Mesenchymal stem cell (in vitro differentiated cells and primary cell): ENCODE measurements around the gene ESX1.
"Not testable (repeated sequence)": the region's sequence is repeated elsewhere in the genome, so short reads cannot be mapped to it uniquely, and the experiment has no call there.

Source experiments
- DNase-seq: peaks from one replicate; pipeline ENCODE4 v3.0.0-alpha.2; 2013
- H2AFZ ChIP-seq: one replicate; pipeline ENCODE4 v1.6.1; 2013; ENCODE audit warnings: low read depth, mild to moderate bottlenecking, control low read depth, inconsistent platforms, low read length, moderate library complexity
- H2AK5ac ChIP-seq: 2 replicates; pipeline ENCODE4 v1.6.1; 2013; ENCODE audit warnings: low read length, moderate library complexity, mild to moderate bottlenecking, inconsistent platforms; ENCODE audit not compliant: severe bottlenecking
- H2BK120ac ChIP-seq: one replicate; pipeline ENCODE4 v1.6.1; 2013; ENCODE audit warnings: low read depth, mild to moderate bottlenecking, inconsistent platforms, low read length, moderate library complexity
- H2BK12ac ChIP-seq, 2 experiments: one replicate each; pipeline ENCODE4 v1.6.1; 2013; ENCODE audit warnings: inconsistent platforms in 2 of 2, low read length in 2 of 2, mild to moderate bottlenecking in 2 of 2, moderate library complexity in 2 of 2, control low read depth in 1 of 2
- H2BK15ac ChIP-seq: one replicate; pipeline ENCODE4 v1.6.1; 2013; ENCODE audit warnings: mild to moderate bottlenecking, low read depth, inconsistent platforms; ENCODE audit not compliant: poor library complexity, severe bottlenecking
- H2BK5ac ChIP-seq: 2 replicates; pipeline ENCODE4 v1.6.1; 2013; ENCODE audit warnings: low read depth, mild to moderate bottlenecking, low read length, control low read depth, inconsistent platforms; ENCODE audit not compliant: poor library complexity, severe bottlenecking
- H3K14ac ChIP-seq, 2 experiments: one replicate each; pipeline ENCODE4 v1.6.1; 2013; ENCODE audit warnings: inconsistent platforms in 2 of 2, low read length in 2 of 2, control low read depth in 1 of 2, mild to moderate bottlenecking in 1 of 2, moderate library complexity in 1 of 2
- H3K18ac ChIP-seq, 2 experiments: one replicate each; pipeline ENCODE4 v1.6.1; 2013; ENCODE audit warnings: inconsistent platforms in 2 of 2, low read length in 2 of 2, control low read depth in 1 of 2, low read depth in 1 of 2, mild to moderate bottlenecking in 1 of 2
- H3K23ac ChIP-seq, 2 experiments: one replicate each; pipeline ENCODE4 v1.6.1; 2013; ENCODE audit warnings: inconsistent platforms in 2 of 2, low read length in 2 of 2, mild to moderate bottlenecking in 2 of 2, moderate library complexity in 2 of 2, control low read depth in 1 of 2
- H3K27ac ChIP-seq: 2 replicates; pipeline ENCODE4 v1.5.1; 2013; ENCODE audit warnings: mild to moderate bottlenecking, moderate library complexity, low read length, control low read depth, inconsistent platforms; ENCODE audit not compliant: poor library complexity, severe bottlenecking
- H3K27me3 ChIP-seq, 2 experiments: 2 replicates each; pipeline versions ENCODE4 v1.6.1 to v1.7.0; 2013; ENCODE audit warnings: low read length in 2 of 2, mild to moderate bottlenecking in 2 of 2, moderate library complexity in 2 of 2, control low read depth in 1 of 2, inconsistent platforms in 1 of 2; ENCODE audit not compliant: control insufficient read depth in 1 of 2, insufficient read depth in 1 of 2
- H3K36me3 ChIP-seq, 2 experiments: 2 replicates each; pipeline versions ENCODE4 v1.6.1 to v1.7.0; 2013; ENCODE audit warnings: low read length in 2 of 2, control low read depth in 1 of 2, inconsistent platforms in 1 of 2, low read depth in 1 of 2, mild to moderate bottlenecking in 1 of 2; ENCODE audit not compliant: insufficient read depth in 2 of 2, control insufficient read depth in 1 of 2
- H3K4ac ChIP-seq, 2 experiments: one replicate each; pipeline ENCODE4 v1.6.1; 2013; ENCODE audit warnings: inconsistent platforms in 2 of 2, low read length in 2 of 2, mild to moderate bottlenecking in 2 of 2, moderate library complexity in 2 of 2, control low read depth in 1 of 2, low read depth in 1 of 2
- H3K4me1 ChIP-seq: 2 replicates; pipeline ENCODE4 v1.6.1; 2013; ENCODE audit warnings: low read depth, low read length, control low read depth; ENCODE audit not compliant: control insufficient read depth, insufficient read depth
- H3K4me2 ChIP-seq: 2 replicates; pipeline ENCODE4 v1.6.1; 2013; ENCODE audit warnings: low read length, mild to moderate bottlenecking, inconsistent platforms; ENCODE audit not compliant: poor library complexity, severe bottlenecking
- H3K4me3 ChIP-seq, 2 experiments: 2 replicates each; pipeline versions ENCODE4 v1.5.1 to v1.7.0; 2013; ENCODE audit warnings: low read length in 2 of 2, mild to moderate bottlenecking in 2 of 2, control low read depth in 1 of 2, low read depth in 1 of 2; ENCODE audit not compliant: insufficient read depth in 1 of 2
- H3K79me1 ChIP-seq: replicated peaks from 2 replicates; pipeline ENCODE4 v1.6.1; 2013; ENCODE audit warnings: mild to moderate bottlenecking, control low read depth, low read length, inconsistent platforms; ENCODE audit not compliant: poor library complexity, severe bottlenecking
- H3K9ac ChIP-seq: 2 replicates; pipeline ENCODE4 v1.7.0; 2013; ENCODE audit warnings: mild to moderate bottlenecking, low read length, moderate library complexity
- H3K9me3 ChIP-seq: 2 replicates; pipeline ENCODE4 v1.7.0; 2013; ENCODE audit warnings: mild to moderate bottlenecking, low read length; ENCODE audit not compliant: control insufficient read depth
- H4K8ac ChIP-seq: one replicate; pipeline ENCODE4 v1.6.1; 2013; ENCODE audit warnings: inconsistent platforms, mild to moderate bottlenecking, low read length, moderate library complexity
- H4K91ac ChIP-seq: one replicate; pipeline ENCODE4 v1.6.1; 2013; ENCODE audit warnings: mild to moderate bottlenecking, low read length, inconsistent platforms
- WGBS: methylation state at CpG from one replicate; pipeline ENCODE4 v1.1.7; 2013; ENCODE audit warnings: mixed read lengths; 5-methylcytosine and 5-hydroxymethylcytosine counted together

The ESX1 gene

GRCh38 chrX:104253567-104254441 is 929 bp downstream of the ESX1 start:
- Histone ChIP-seq H2BK5ac (no peak overlapping the region), H3K4me1 (peaks cover 13% of the 10 kb centered on the region), H2AK5ac (no peak overlapping the region), H3K9ac (no peak overlapping the region), H2BK15ac (no peak overlapping the region), H3K4ac (no peak overlapping the region), H3K4me3 (peak overlapping the region; percentile 32 to 56), H3K23ac (no peak overlapping the region), H2BK12ac (no peak overlapping the region), H3K27ac (no peak overlapping the region), H3K9me3 (peaks cover 5% of the 10 kb centered on the region), H3K79me1 (no peaks in the 10 kb centered on the region), H4K8ac (no peak overlapping the region), H3K4me2 (peak overlapping the region; percentile 59), H3K14ac (no peak overlapping the region), H3K27me3 (peaks cover 38 to 66% of the 10 kb centered on the region in 2 experiments), H2BK120ac (no peak overlapping the region), H4K91ac (no peak overlapping the region), H2AFZ (peak overlapping the region; percentile 14), H3K18ac (no peak overlapping the region), H3K36me3 (no peaks in the 10 kb centered on the region)
- 4% methylated on average over 44 of the region's 65 CpGs for WGBS
- DNase-seq, result peak; percentile 2

- no peak overlapping the region for H4K91ac ChIP-seq
- H3K23ac ChIP-seq, result no peak overlapping the region
- no peak overlapping the region for H3K4me2 ChIP-seq
- H3K36me3 ChIP-seq, result no peaks in the 10 kb centered on the region
- no peaks in the 10 kb centered on the region for H3K79me1 ChIP-seq
- no peak overlapping the region for H3K4ac ChIP-seq
- no peak for DNase-seq
- peaks cover 29 to 66% of the 10 kb centered on the region in 2 experiments for H3K27me3 ChIP-seq
- H3K4me1 ChIP-seq, result peaks cover 13% of the 10 kb centered on the region
- no peak overlapping the region for H3K18ac ChIP-seq
- H2BK12ac ChIP-seq, result no peak overlapping the region
- H3K14ac ChIP-seq, result no peak overlapping the region
- H2BK5ac ChIP-seq, result no peak overlapping the region
- no peak overlapping the region for H4K8ac ChIP-seq
- H3K9me3 ChIP-seq, result no peaks in the 10 kb centered on the region
- H3K27ac ChIP-seq, result no peak overlapping the region
- H2AK5ac ChIP-seq, result no peak overlapping the region
- H2BK120ac ChIP-seq, result no peak overlapping the region
- no peak overlapping the region for H2BK15ac ChIP-seq
- no peak overlapping the region for H3K9ac ChIP-seq
- H3K4me3 ChIP-seq, result no peak overlapping the region
- H2AFZ ChIP-seq, result no peak overlapping the region
- 87% methylated on average over 12 of the region's 17 CpGs for WGBS
Measured at GRCh38 chrX:104250470-104250869, 4.3 kb downstream of the ESX1 start.

- H2BK120ac ChIP-seq, H3K79me1 ChIP-seq, H3K4ac ChIP-seq, H2AK5ac ChIP-seq, H2BK5ac ChIP-seq, H2AFZ ChIP-seq, H3K27ac ChIP-seq, H3K18ac ChIP-seq, H3K4me3 ChIP-seq, H3K14ac ChIP-seq, H2BK12ac ChIP-seq, H4K91ac ChIP-seq, H3K4me1 ChIP-seq, H3K4me2 ChIP-seq, H3K9ac ChIP-seq, DNase-seq, H2BK15ac ChIP-seq, H3K36me3 ChIP-seq, H4K8ac ChIP-seq, H3K9me3 ChIP-seq, H3K23ac ChIP-seq: not testable (repeated sequence)
- H3K27me3 ChIP-seq, result peaks cover 0 to 26% of the 10 kb centered on the region in 2 experiments
- 92% methylated on average over 7 of the region's 10 CpGs for WGBS
Measured at GRCh38 chrX:104230060-104230459, 24.7 kb downstream of the ESX1 start.

- H2BK12ac ChIP-seq, result no peak overlapping the region
- H3K9me3 ChIP-seq, result no peaks in the 10 kb centered on the region
- H3K36me3 ChIP-seq, result no peaks in the 10 kb centered on the region
- H4K8ac ChIP-seq, result no peak overlapping the region
- no peak overlapping the region for H3K27ac ChIP-seq
- no peak overlapping the region for H2AK5ac ChIP-seq
- no peak overlapping the region for H3K4me3 ChIP-seq
- H3K18ac ChIP-seq, result no peak overlapping the region
- no peak overlapping the region for H4K91ac ChIP-seq
- no peak overlapping the region for H2AFZ ChIP-seq
- DNase-seq, result no peak
- peaks cover 0 to 14% of the 10 kb centered on the region in 2 experiments for H3K27me3 ChIP-seq
- no peak overlapping the region for H3K14ac ChIP-seq
- no peak overlapping the region for H2BK15ac ChIP-seq
- WGBS, result 73% methylated on average over 2 of the region's 5 CpGs
- H2BK5ac ChIP-seq, result no peak overlapping the region
- H3K4ac ChIP-seq, result no peak overlapping the region
- no peaks in the 10 kb centered on the region for H3K79me1 ChIP-seq
- H3K4me1 ChIP-seq, result no peaks in the 10 kb centered on the region
- H2BK120ac ChIP-seq, result no peak overlapping the region
- H3K23ac ChIP-seq, result no peak overlapping the region
- no peak overlapping the region for H3K4me2 ChIP-seq
- no peak overlapping the region for H3K9ac ChIP-seq
Measured at GRCh38 chrX:104211187-104211586, 43.5 kb downstream of the ESX1 start.
